Measurements from ENCODE around the gene CCL16. TPM values are rescaled to one million over a fixed set of nuclear protein-coding genes. Genes with fewer than 3 reads are reported as not detected.
A peak's percentile ranks its signal among the peaks of the same experiment; 100 is the strongest.

The CCL16 gene
- total and polyA plus RNA-seq, 8 donors, result 0.15 to 0.72 TPM; not detected in 6

- H3K27me3 ChIP-seq, result no peaks in the 10 kb centered on the region
- intact Hi-C loops (cut with DNase I; ENCODE audit: low total_unique reads), result loop anchor here (10.0 kb wide), 2 partner anchors 105 to 175 kb away; no protein-coding TSS in a partner anchor
- TF ChIP-seq CTCF (IDR thresholded peaks at IDR 0.05) (peak in 5 of 7 experiments; percentile 53 to 87 (median 82)), POLR2AphosphoS5 (IDR thresholded peaks at IDR 0.05) (no peak), EP300 (IDR thresholded peaks at IDR 0.05) (no peak)
- H3K4me3 ChIP-seq, result no peak overlapping the region
- peaks cover 4 to 15% (median 11%) of the 10 kb centered on the region in 4 donors for H3K4me1 ChIP-seq
- WGBS, 5 donors, result 33 to 38% (median 36%) methylated on average over 8 of the region's 8 CpGs
- no peaks in the 10 kb centered on the region for H3K9me3 ChIP-seq
- H3K27ac ChIP-seq, result no peak overlapping the region
- H3K36me3 ChIP-seq, result no peaks in the 10 kb centered on the region
- DNase-seq, result peak; percentile 84 to 93
Measured at GRCh38 chr17:35969558-35970380, 11.5 kb downstream of the CCL16 start.

GRCh38 chr17:35968520-35969054 lies 12.7 kb downstream of the CCL16 start:
- H3K36me3 ChIP-seq, result no peaks in the 10 kb centered on the region
- peaks cover 0 to under 1% (median 0%) of the 10 kb centered on the region in 3 donors for H3K27me3 ChIP-seq
- no peak overlapping the region for H3K4me3 ChIP-seq
- intact Hi-C loops (cut with DNase I; ENCODE audit: low total_unique reads), result no loop called here
- H3K27ac ChIP-seq, result no peak overlapping the region
- no peaks in the 10 kb centered on the region for H3K9me3 ChIP-seq
- TF ChIP-seq POLR2A (IDR thresholded peaks at IDR 0.05), result no peak
- TF ChIP-seq POLR2AphosphoS5 (IDR thresholded peaks at IDR 0.05), result no peak
- TF ChIP-seq CTCF (IDR thresholded peaks at IDR 0.05), result no peak
- TF ChIP-seq EP300 (IDR thresholded peaks at IDR 0.05), result no peak
- WGBS, 5 donors, result 76 to 81% (median 78%) methylated on average over 10 of the region's 10 CpGs
- H3K4me1 ChIP-seq, result peaks cover 2 to 10% (median 7%) of the 10 kb centered on the region in 4 donors
- no peak for DNase-seq

- 86 to 95% (median 87%) methylated on average over 7 of the region's 7 CpGs for WGBS, 5 donors
- H3K36me3 ChIP-seq, result no peaks in the 10 kb centered on the region
- H3K4me1 ChIP-seq, result no peaks in the 10 kb centered on the region
- intact Hi-C loops (cut with DNase I; ENCODE audit: low total_unique reads), result no loop called here
- H3K4me3 ChIP-seq, result no peak overlapping the region
- H3K27me3 ChIP-seq, result peaks cover 0 to 22% (median 0%) of the 10 kb centered on the region in 3 donors
- TF ChIP-seq EP300 (IDR thresholded peaks at IDR 0.05) (no peak), CTCF (IDR thresholded peaks at IDR 0.05) (no peak), POLR2AphosphoS5 (IDR thresholded peaks at IDR 0.05) (no peak), POLR2A (IDR thresholded peaks at IDR 0.05) (no peak)
- DNase-seq, result no peak
- H3K9me3 ChIP-seq, result no peaks in the 10 kb centered on the region
- no peak overlapping the region for H3K27ac ChIP-seq
Measured at GRCh38 chr17:35965272-35965671, 16.0 kb downstream of the CCL16 start.

GRCh38 chr17:35963663-35964062 lies 17.6 kb downstream of the CCL16 start:
- no peak overlapping the region for H3K27ac ChIP-seq
- DNase-seq, result no peak
- WGBS, 5 donors, result 70 to 88% (median 85%) methylated on average over 6 of the region's 6 CpGs

More at GRCh38 chr17:35963663-35964062, 17.6 kb downstream of the CCL16 start:
- Histone ChIP-seq H3K27me3 (peaks cover 0 to 31% (median 0%) of the 10 kb centered on the region in 3 donors), H3K4me1 (no peaks in the 10 kb centered on the region), H3K4me3 (no peak overlapping the region), H3K9me3 (no peaks in the 10 kb centered on the region), H3K36me3 (no peaks in the 10 kb centered on the region)
- TF ChIP-seq EP300 (IDR thresholded peaks at IDR 0.05) (no peak), POLR2A (IDR thresholded peaks at IDR 0.05) (no peak), POLR2AphosphoS5 (IDR thresholded peaks at IDR 0.05) (no peak), CTCF (IDR thresholded peaks at IDR 0.05) (no peak)
- intact Hi-C loops (cut with DNase I; ENCODE audit: low total_unique reads), result no loop called here

Measured in stomach (tissue), 9 donors.